ENCODE measurements around the gene PHACTR1.

The PHACTR1 gene

GRCh38 chr6:13260101-13260598 is 543.6 kb downstream of the PHACTR1 start:
- Histone ChIP-seq H3K36me3 (ENCODE audit: control insufficient read depth in 1 of 2, insufficient read depth in 2 of 2, low read depth in 1 of 2, low read length in 2 of 2) (no peaks in the 10 kb centered on the region), H3K9ac (ENCODE audit: low read length) (no peak overlapping the region), H3K23ac (ENCODE audit: low read length in 2 of 2) (no peak overlapping the region), H2AK5ac (ENCODE audit: low read length, severe bottlenecking) (no peak overlapping the region), H4K8ac (ENCODE audit: low read length) (no peak overlapping the region), H2AFZ (ENCODE audit: low read depth, low read length) (no peak overlapping the region), H2BK15ac (ENCODE audit: low read depth, poor library complexity, severe bottlenecking) (no peak overlapping the region), H3K79me1 (replicated peaks; ENCODE audit: low read length, poor library complexity, severe bottlenecking) (no peaks in the 10 kb centered on the region), H4K91ac (ENCODE audit: low read length) (no peak overlapping the region), H3K14ac (ENCODE audit: low read length in 2 of 2) (peak overlapping the region in 1 of 2 experiments; percentile 42), H3K27me3 (ENCODE audit: control insufficient read depth in 1 of 2, insufficient read depth in 1 of 2, low read length in 2 of 2) (no peaks in the 10 kb centered on the region), H3K4me3 (ENCODE audit: insufficient read depth in 1 of 2, low read depth in 1 of 2, low read length in 2 of 2) (no peak overlapping the region), H3K9me3 (ENCODE audit: control insufficient read depth, low read length) (peaks cover 11% of the 10 kb centered on the region), H3K27ac (ENCODE audit: low read length, poor library complexity, severe bottlenecking) (no peak overlapping the region), H3K4me1 (ENCODE audit: control insufficient read depth, insufficient read depth, low read depth, low read length) (peaks cover 6% of the 10 kb centered on the region), H2BK12ac (ENCODE audit: low read length in 2 of 2) (no peak overlapping the region), H3K4ac (ENCODE audit: low read depth in 1 of 2, low read length in 2 of 2) (no peak overlapping the region), H3K4me2 (ENCODE audit: low read length, poor library complexity, severe bottlenecking) (no peak overlapping the region), H2BK5ac (ENCODE audit: low read depth, low read length, poor library complexity, severe bottlenecking) (no peak overlapping the region), H3K18ac (ENCODE audit: low read depth in 1 of 2, low read length in 2 of 2) (no peak overlapping the region), H2BK120ac (ENCODE audit: low read depth, low read length) (no peak overlapping the region)
- WGBS = 85% methylated on average over 5 of the region's 7 CpGs
- no peak for DNase-seq

DNA sequence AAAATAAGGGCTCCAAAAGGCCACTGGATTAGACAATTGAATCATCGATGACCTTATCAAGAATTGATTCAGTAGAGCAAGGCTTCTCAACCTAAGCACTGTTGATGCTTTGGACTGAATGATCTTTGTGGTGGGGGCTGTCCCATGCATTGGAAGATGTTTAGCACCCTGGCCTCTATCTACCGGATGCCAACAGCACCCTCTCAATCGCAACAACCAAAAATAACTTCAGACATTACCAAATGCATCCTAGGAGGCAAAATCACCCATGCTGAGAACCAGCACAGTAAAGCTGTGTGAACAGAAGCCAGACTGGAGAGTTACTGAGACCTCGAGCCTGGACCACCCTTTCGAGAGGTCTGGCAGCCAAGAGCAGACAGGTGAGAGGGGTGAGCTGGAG is 544.3 kb downstream of the PHACTR1 start:
- Histone ChIP-seq H3K79me1 (replicated peaks; ENCODE audit: low read length, poor library complexity, severe bottlenecking) (no peaks in the 10 kb centered on the region), H2BK12ac (ENCODE audit: low read length in 2 of 2) (no peak overlapping the region), H3K27me3 (ENCODE audit: control insufficient read depth in 1 of 2, insufficient read depth in 1 of 2, low read length in 2 of 2) (no peaks in the 10 kb centered on the region), H2BK15ac (ENCODE audit: low read depth, poor library complexity, severe bottlenecking) (no peak overlapping the region), H4K91ac (ENCODE audit: low read length) (no peak overlapping the region), H2AK5ac (ENCODE audit: low read length, severe bottlenecking) (no peak overlapping the region), H2BK5ac (ENCODE audit: low read depth, low read length, poor library complexity, severe bottlenecking) (no peak overlapping the region), H2AFZ (ENCODE audit: low read depth, low read length) (no peak overlapping the region), H3K4me1 (ENCODE audit: control insufficient read depth, insufficient read depth, low read depth, low read length) (peaks cover 6% of the 10 kb centered on the region), H3K9me3 (ENCODE audit: control insufficient read depth, low read length) (peaks cover 4% of the 10 kb centered on the region), H3K9ac (ENCODE audit: low read length) (no peak overlapping the region), H3K18ac (ENCODE audit: low read depth in 1 of 2, low read length in 2 of 2) (no peak overlapping the region), H3K4ac (ENCODE audit: low read depth in 1 of 2, low read length in 2 of 2) (no peak overlapping the region), H3K27ac (ENCODE audit: low read length, poor library complexity, severe bottlenecking) (no peak overlapping the region), H3K36me3 (ENCODE audit: control insufficient read depth in 1 of 2, insufficient read depth in 2 of 2, low read depth in 1 of 2, low read length in 2 of 2) (no peaks in the 10 kb centered on the region), H3K4me3 (ENCODE audit: insufficient read depth in 1 of 2, low read depth in 1 of 2, low read length in 2 of 2) (no peak overlapping the region), H3K23ac (ENCODE audit: low read length in 2 of 2) (no peak overlapping the region), H3K14ac (ENCODE audit: low read length in 2 of 2) (no peak overlapping the region), H3K4me2 (ENCODE audit: low read length, poor library complexity, severe bottlenecking) (no peak overlapping the region), H2BK120ac (ENCODE audit: low read depth, low read length) (no peak overlapping the region), H4K8ac (ENCODE audit: low read length) (no peak overlapping the region)
- 87% methylated on average over 3 of the region's 5 CpGs for WGBS
- no peak for DNase-seq

GRCh38 chr6:13261464-13261994 is 545.0 kb downstream of the PHACTR1 start:
- no peak overlapping the region for H3K4me2 ChIP-seq (ENCODE audit: low read length, poor library complexity, severe bottlenecking)
- H2BK12ac ChIP-seq (ENCODE audit: low read length in 2 of 2) = no peak overlapping the region
- H3K27ac ChIP-seq (ENCODE audit: low read length, poor library complexity, severe bottlenecking) = no peak overlapping the region
- peaks cover 6% of the 10 kb centered on the region for H3K4me1 ChIP-seq (ENCODE audit: control insufficient read depth, insufficient read depth, low read depth, low read length)
- no peak overlapping the region for H3K23ac ChIP-seq (ENCODE audit: low read length in 2 of 2)
- no peaks in the 10 kb centered on the region for H3K79me1 ChIP-seq (replicated peaks; ENCODE audit: low read length, poor library complexity, severe bottlenecking)
- H3K9ac ChIP-seq (ENCODE audit: low read length) = no peak overlapping the region
- no peak overlapping the region for H4K91ac ChIP-seq (ENCODE audit: low read length)
- no peak overlapping the region for H2BK15ac ChIP-seq (ENCODE audit: low read depth, poor library complexity, severe bottlenecking)
- H2AFZ ChIP-seq (ENCODE audit: low read depth, low read length) = no peak overlapping the region
- H2AK5ac ChIP-seq (ENCODE audit: low read length, severe bottlenecking) = peak overlapping the region; percentile 84
- no peaks in the 10 kb centered on the region for H3K36me3 ChIP-seq (ENCODE audit: control insufficient read depth in 1 of 2, insufficient read depth in 2 of 2, low read depth in 1 of 2, low read length in 2 of 2)
- no peak overlapping the region for H2BK5ac ChIP-seq (ENCODE audit: low read depth, low read length, poor library complexity, severe bottlenecking)
- no peak overlapping the region for H4K8ac ChIP-seq (ENCODE audit: low read length)
- H3K9me3 ChIP-seq (ENCODE audit: control insufficient read depth, low read length) = no peaks in the 10 kb centered on the region
- no peak overlapping the region for H3K18ac ChIP-seq (ENCODE audit: low read depth in 1 of 2, low read length in 2 of 2)
- H3K27me3 ChIP-seq (ENCODE audit: control insufficient read depth in 1 of 2, insufficient read depth in 1 of 2, low read length in 2 of 2) = no peaks in the 10 kb centered on the region
- H3K4ac ChIP-seq (ENCODE audit: low read depth in 1 of 2, low read length in 2 of 2) = no peak overlapping the region
- no peak overlapping the region for H2BK120ac ChIP-seq (ENCODE audit: low read depth, low read length)
- 91% methylated on average over 1 of the region's 1 CpG for WGBS
- no peak overlapping the region for H3K4me3 ChIP-seq (ENCODE audit: insufficient read depth in 1 of 2, low read depth in 1 of 2, low read length in 2 of 2)
- H3K14ac ChIP-seq (ENCODE audit: low read length in 2 of 2) = no peak overlapping the region
- DNase-seq = no peak

GRCh38 chr6:13262302-13263230 is 546.0 kb downstream of the PHACTR1 start:
- no peak overlapping the region for H4K91ac ChIP-seq (ENCODE audit: low read length)
- peak overlapping the region; percentile 84 for H2AK5ac ChIP-seq (ENCODE audit: low read length, severe bottlenecking)
- H3K79me1 ChIP-seq (replicated peaks; ENCODE audit: low read length, poor library complexity, severe bottlenecking) = no peaks in the 10 kb centered on the region
- H3K27ac ChIP-seq (ENCODE audit: low read length, poor library complexity, severe bottlenecking) = no peak overlapping the region
- H3K23ac ChIP-seq (ENCODE audit: low read length in 2 of 2) = no peak overlapping the region
- no peak overlapping the region for H2BK12ac ChIP-seq (ENCODE audit: low read length in 2 of 2)
- no peak overlapping the region for H2BK15ac ChIP-seq (ENCODE audit: low read depth, poor library complexity, severe bottlenecking)
- no peaks in the 10 kb centered on the region for H3K9me3 ChIP-seq (ENCODE audit: control insufficient read depth, low read length)
- H3K4me1 ChIP-seq (ENCODE audit: control insufficient read depth, insufficient read depth, low read depth, low read length) = peaks cover 8% of the 10 kb centered on the region
- H3K36me3 ChIP-seq (ENCODE audit: control insufficient read depth in 1 of 2, insufficient read depth in 2 of 2, low read depth in 1 of 2, low read length in 2 of 2) = no peaks in the 10 kb centered on the region
- no peak overlapping the region for H2BK120ac ChIP-seq (ENCODE audit: low read depth, low read length)
- no peak for DNase-seq
- H3K14ac ChIP-seq (ENCODE audit: low read length in 2 of 2) = no peak overlapping the region
- H4K8ac ChIP-seq (ENCODE audit: low read length) = no peak overlapping the region
- H3K4ac ChIP-seq (ENCODE audit: low read depth in 1 of 2, low read length in 2 of 2) = no peak overlapping the region
- H2AFZ ChIP-seq (ENCODE audit: low read depth, low read length) = no peak overlapping the region
- WGBS = no CpG with 5 or more reads among the region's 1 CpG
- H3K4me2 ChIP-seq (ENCODE audit: low read length, poor library complexity, severe bottlenecking) = no peak overlapping the region
- no peak overlapping the region for H3K18ac ChIP-seq (ENCODE audit: low read depth in 1 of 2, low read length in 2 of 2)
- no peaks in the 10 kb centered on the region for H3K27me3 ChIP-seq (ENCODE audit: control insufficient read depth in 1 of 2, insufficient read depth in 1 of 2, low read length in 2 of 2)
- H3K4me3 ChIP-seq (ENCODE audit: insufficient read depth in 1 of 2, low read depth in 1 of 2, low read length in 2 of 2) = no peak overlapping the region
- H2BK5ac ChIP-seq (ENCODE audit: low read depth, low read length, poor library complexity, severe bottlenecking) = no peak overlapping the region
- no peak overlapping the region for H3K9ac ChIP-seq (ENCODE audit: low read length)

Data from mesenchymal stem cell (in vitro differentiated cells and primary cell).